ENCODE data around the gene CD96.
A peak's percentile ranks its signal among the peaks of the same experiment; 100 is the strongest.

CD96 gene

GRCh38 chr3:111688190-111688800, 146.3 kb downstream of the CD96 start:
- DNase-seq: no peak

DNA sequence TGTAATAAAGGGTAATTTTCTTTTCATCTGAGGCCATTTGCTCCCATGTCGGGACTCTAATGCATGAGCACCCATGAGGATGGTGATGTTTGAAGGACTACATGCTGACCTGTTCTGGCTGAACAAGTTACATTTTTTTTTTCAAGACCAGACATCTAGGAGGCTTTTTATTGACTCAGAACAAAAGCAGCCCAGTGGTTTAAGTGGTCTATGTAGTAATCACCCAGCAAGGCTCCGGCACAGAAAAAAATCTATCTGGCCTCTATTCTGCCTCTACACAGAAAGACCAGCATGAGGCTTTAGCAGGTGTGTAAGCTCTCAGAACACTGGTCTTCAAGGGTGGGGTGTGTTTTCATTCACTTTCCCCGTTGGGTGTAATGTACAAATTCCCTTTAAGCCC, 148.2 kb downstream of the CD96 start:
- DNase-seq: peak; percentile 11

DNA sequence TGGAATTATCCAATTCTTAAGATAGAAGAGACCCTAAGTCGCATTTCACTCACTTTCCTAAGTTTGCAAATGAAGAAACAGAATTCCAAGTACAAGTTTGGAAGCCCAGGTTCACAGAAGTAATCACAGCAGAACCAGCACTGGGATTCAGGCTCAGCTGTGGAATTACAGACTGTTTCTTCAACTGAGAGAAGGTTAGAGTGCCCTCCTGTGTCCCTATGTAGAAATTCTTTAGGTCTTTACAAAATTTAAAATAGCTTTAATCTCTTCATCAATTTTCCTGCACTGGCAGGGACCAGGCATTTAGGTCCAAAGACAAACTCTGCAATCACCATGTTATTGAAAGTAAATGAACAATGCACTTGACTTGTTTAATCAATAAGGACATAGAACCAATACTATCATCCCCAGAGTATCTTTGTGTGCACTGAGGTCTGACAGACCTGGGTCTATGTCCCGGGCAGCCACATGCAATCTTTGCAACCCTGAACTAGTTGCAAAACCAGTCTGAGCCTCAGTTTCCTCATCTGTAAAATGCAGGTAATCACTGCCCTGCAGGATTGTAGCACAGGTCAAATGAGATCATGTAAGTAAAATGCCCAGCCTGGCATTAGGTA, 149.4 kb downstream of the CD96 start:
- no peak for DNase-seq

- DNase-seq: no peak
These were observed 150.9 kb downstream of the CD96 start for GRCh38 chr3:111692593-111693552.

DNA sequence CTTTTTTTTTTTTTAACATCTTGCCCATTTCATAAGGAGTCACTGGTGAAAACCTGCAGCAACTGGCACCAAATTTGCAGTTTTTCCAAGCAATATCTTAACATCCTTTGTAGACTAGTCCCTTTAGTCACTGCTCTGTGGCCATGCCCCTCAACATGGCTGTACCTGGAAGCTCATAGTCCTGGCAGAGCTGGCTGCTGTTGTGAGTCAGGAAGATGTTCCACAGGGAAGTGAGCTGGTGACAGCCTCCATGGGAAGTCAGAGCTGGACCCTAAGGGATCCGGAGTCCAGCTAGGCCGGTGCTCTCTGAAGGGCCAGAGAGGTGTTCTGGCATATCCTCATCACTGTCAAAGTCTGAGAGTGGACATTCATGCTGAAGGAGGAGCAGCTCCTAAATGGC, 152.5 kb downstream of the CD96 start:
- no peak for DNase-seq

DNA sequence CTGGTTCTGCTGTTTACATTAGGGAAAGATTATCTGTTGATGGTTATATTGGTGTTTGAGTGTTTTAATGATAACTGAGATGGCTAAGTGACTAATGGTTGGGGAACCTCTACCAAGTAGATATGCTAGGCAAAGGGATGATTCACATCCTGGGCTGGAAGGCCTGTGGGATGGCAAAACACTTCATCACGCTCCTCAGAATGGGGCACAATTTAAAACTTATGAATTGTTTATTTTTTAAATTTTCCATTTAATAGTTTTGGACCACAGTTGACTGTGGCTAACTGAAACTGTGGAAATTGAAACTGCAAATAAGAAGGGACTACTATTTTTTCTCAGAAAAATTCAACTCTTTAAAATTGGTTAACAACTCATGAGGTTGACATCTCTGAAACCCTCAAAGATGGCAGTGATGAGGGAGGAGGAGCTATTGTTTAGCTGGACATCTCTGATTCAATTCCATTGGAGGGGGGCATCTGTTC, 153.7 kb downstream of the CD96 start:
- no peak for DNase-seq

DNA sequence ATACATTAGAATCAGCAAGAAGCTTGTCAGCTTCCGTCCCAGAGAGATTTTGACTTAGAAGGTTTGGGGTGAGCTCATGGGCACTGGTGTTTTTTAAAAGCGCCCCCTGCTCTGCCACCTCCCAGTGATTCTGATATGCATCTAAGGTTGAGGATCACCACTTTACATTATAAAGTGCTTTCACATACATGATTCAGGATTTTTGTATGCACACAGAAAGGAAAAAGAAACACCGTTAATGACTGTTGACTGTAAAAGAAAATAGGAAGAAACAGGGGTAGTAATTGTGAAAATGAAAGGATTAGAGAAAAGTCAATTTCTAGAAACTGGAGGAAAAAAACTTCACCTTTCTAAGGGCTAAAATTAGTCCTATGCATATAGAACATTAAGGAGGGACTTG, 158.1 kb downstream of the CD96 start:
- no peak for DNase-seq

DNA sequence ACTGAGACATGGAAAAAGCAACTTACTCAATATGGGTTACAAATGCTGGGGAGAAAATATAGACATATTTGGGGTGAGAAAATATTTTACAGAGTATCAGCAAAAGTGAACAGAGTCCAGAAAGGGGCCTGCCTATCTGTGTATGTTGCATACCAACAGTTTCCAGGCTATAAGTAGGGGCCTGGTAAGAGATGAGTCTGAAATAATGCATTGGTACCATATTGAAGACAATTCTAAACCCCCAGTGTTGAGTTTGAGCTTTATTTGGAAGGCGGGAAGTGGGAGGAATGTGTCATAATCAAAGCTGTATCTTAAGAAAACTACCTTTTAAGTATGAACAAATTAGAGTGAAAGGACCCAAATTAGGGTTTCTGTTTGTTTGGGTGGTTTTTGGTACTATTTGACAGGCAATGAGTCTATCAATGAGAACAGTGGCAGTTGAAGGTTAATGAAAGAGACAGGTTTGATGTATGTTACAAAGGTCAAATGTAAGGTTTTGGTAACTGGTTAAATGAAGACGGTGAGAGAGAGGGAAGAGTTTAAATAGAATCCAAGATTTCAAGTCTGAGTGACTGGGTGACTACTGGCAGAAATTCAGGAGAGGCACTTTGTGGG, 159.4 kb downstream of the CD96 start:
- DNase-seq: no peak

Data from NCI-H187 treated with DMSO at 0.1 percent for 48 hours (cell line).